GM10248 (cell line): ENCODE data around the gene DLX2.

Experiments used
- CTCF ChIA-PET: fragments of 300-600 bp; sonication (Branson Sonifier 250); formaldehyde crosslinking; extraction: SDS; loops from one replicate; lab custom pipeline; 2021; ENCODE audit warnings: antibody characterized with exemption; lab: Yijun Ruan, JAX
- POLR2A ChIA-PET: fragments of 350-650 bp; sonication (Branson Sonifier 250); formaldehyde crosslinking; extraction: SDS; loops from one replicate; lab custom pipeline; 2020; ENCODE audit warnings: antibody characterized with exemption; lab: Yijun Ruan, JAX
- DNase-seq: peaks from one replicate; pipeline ENCODE4 v3.0.0; 2012; ENCODE audit errors: extremely low spot score
- CTCF ChIP-seq: IDR thresholded peaks from 2 replicates; pipeline ENCODE4 v1.5.1; 2012; ENCODE audit warnings: mild to moderate bottlenecking, low read depth; ENCODE audit errors: extremely low read depth, missing control alignments, control extremely low read depth

DLX2 gene

GRCh38 chr2:172091000-172091641 lies 11.6 kb downstream of the DLX2 start:
- ChIA-PET CTCF (interaction anchor here (1.0 to 1.6 kb wide), 5 partner anchors 9 to 403 kb away, joined by 3 to 6 read pairs (median 3); partner anchors contain the start of genes DLX2 and DYNC1I2), POLR2A (no interaction called here)
- peak; percentile 16 for DNase-seq
- no peak for TF ChIP-seq CTCF

- POLR2A ChIA-PET = no interaction called here
- no peak for TF ChIP-seq CTCF
- peak; percentile 22 for DNase-seq
- CTCF ChIA-PET = interaction anchor here (1.0 to 1.6 kb wide), 3 partner anchors 12 to 402 kb away, joined by 3 to 4 read pairs (median 3); partner anchors contain the start of genes DLX2 and DYNC1I2
These were observed 12.4 kb downstream of the DLX2 start for GRCh38 chr2:172090044-172090961.

GRCh38 chr2:172089633-172090032 lies 13.1 kb downstream of the DLX2 start:
- no peak for DNase-seq
- POLR2A ChIA-PET = no interaction called here
- CTCF ChIA-PET = no interaction called here
- no peak for TF ChIP-seq CTCF

GRCh38 chr2:172089005-172089504 lies 13.6 kb downstream of the DLX2 start:
- CTCF ChIA-PET = interaction anchor here (1.4 to 3.2 kb wide), 2 partner anchors 7 to 10 kb away, joined by 5 to 10 read pairs; no protein-coding TSS in a partner anchor
- no peak for TF ChIP-seq CTCF
- POLR2A ChIA-PET = no interaction called here
- DNase-seq = no peak

GRCh38 chr2:172088245-172089004 lies 14.3 kb downstream of the DLX2 start:
- ChIA-PET POLR2A (no interaction called here), CTCF (interaction anchor here (0.7 to 3.2 kb wide), 3 partner anchors 7 to 15 kb away, joined by 3 to 10 read pairs (median 5); partner anchors contain the start of gene DLX2)
- TF ChIP-seq CTCF = no peak
- peak; percentile 23 for DNase-seq
